NCI-H1694 (cell line): ENCODE results near the gene ADRA2B.
A peak's percentile ranks its signal among the peaks of the same experiment; 100 is the strongest.
"Not testable (repeated sequence)": the region's sequence is repeated elsewhere in the genome, so short reads cannot be mapped to it uniquely, and the experiment has no call there.

Experiments used
- DNase-seq: peaks from one replicate; lab custom pipeline; 2025; lab: John Stamatoyannopoulos, UW

Gene ADRA2B

GRCh38 chr2:96089356-96090195, 26.8 kb downstream of the ADRA2B start:
- DNase-seq, result no peak

GRCh38 chr2:96088340-96089335, 27.7 kb downstream of the ADRA2B start:
- no peak for DNase-seq

- DNase-seq, result no peak
Observed at GRCh38 chr2:96087130-96087529, 29.2 kb downstream of the ADRA2B start.

GRCh38 chr2:96085541-96086355, 30.6 kb downstream of the ADRA2B start:
- no peak for DNase-seq

- not testable (repeated sequence) for DNase-seq
Observed at GRCh38 chr2:96084858-96085518, 31.4 kb downstream of the ADRA2B start.

GRCh38 chr2:96083989-96084857, 32.1 kb downstream of the ADRA2B start:
- no peak for DNase-seq

- no peak for DNase-seq
Observed at GRCh38 chr2:96083064-96083939, 33.1 kb downstream of the ADRA2B start.

- DNase-seq, result no peak
Observed at GRCh38 chr2:96082211-96083063, 33.9 kb downstream of the ADRA2B start.

- DNase-seq, result no peak
Observed at GRCh38 chr2:96081042-96081441, 35.3 kb downstream of the ADRA2B start.

- DNase-seq, result no peak
Observed at GRCh38 chr2:96075199-96075771, 41.1 kb downstream of the ADRA2B start.

- DNase-seq, result no peak
Observed at GRCh38 chr2:96074156-96074555, 42.2 kb downstream of the ADRA2B start.

GRCh38 chr2:96073170-96073775, 43.1 kb downstream of the ADRA2B start:
- DNase-seq, result no peak

GRCh38 chr2:96072746-96073145, 43.6 kb downstream of the ADRA2B start:
- no peak for DNase-seq

GRCh38 chr2:96071977-96072491, 44.3 kb downstream of the ADRA2B start:
- DNase-seq, result peak; percentile 76

- not testable (repeated sequence) for DNase-seq
Observed at GRCh38 chr2:96071087-96071976, 45.0 kb downstream of the ADRA2B start.

GRCh38 chr2:96070351-96070750, 46.0 kb downstream of the ADRA2B start:
- not testable (repeated sequence) for DNase-seq
